K562 (cell line): Measurements from ENCODE around the gene PSAP. TPM values are rescaled to one million over a fixed set of nuclear protein-coding genes. Genes with fewer than 3 reads are reported as not detected.

Source experiments
- JUND ChIP-seq, 2 experiments: IDR thresholded peaks; 2 replicates in 1 of 2; 3 replicates in 1 of 2; pipeline ENCODE4 v1.6.1; 2011; ENCODE audit warnings: borderline replicate concordance in 2 of 2, low read depth in 2 of 2, low read length in 2 of 2, improper control_type of control experiment in 1 of 2, missing biosample characterization in 1 of 2, missing genetic modification characterization in 1 of 2, missing genetic modification reagents in 1 of 2
- MEIS2 ChIP-seq: fragments of 450-650 bp; IDR thresholded peaks from 2 replicates; pipeline ENCODE4 v1.6.1; 2014; ENCODE audit warnings: mild to moderate bottlenecking; ENCODE audit not compliant: partially characterized antibody
- POLR2B ChIP-seq: fragments of 450-650 bp; IDR thresholded peaks from 2 replicates; pipeline ENCODE4 v1.6.1; 2018; ENCODE audit warnings: low read depth; ENCODE audit not compliant: partially characterized antibody
- SLC30A9 ChIP-seq: fragments of 250-450 bp; sonication (Bioruptor Pico); IDR thresholded peaks from 2 replicates; pipeline ENCODE4 v1.8.0; 2022; ENCODE audit warnings: mild to moderate bottlenecking, moderate library complexity
- ZNF431 ChIP-seq: sonication (generic); formaldehyde crosslinking; IDR thresholded peaks from 2 replicates; pipeline ENCODE4 v1.8.0; 2022; ENCODE audit warnings: mild to moderate bottlenecking, missing genetic modification reagents
- polyA plus RNA-seq, 8 experiments: library from polyadenylated mRNA; depleted of rRNA in 4 of 8; stranded (reverse) in 5 of 8; unstranded in 3 of 8; fragments of >200 nt; fragmentation: Nextera tagmentation in 2 of 8; fragmentation: Illumina TruSeq in 1 of 8; extraction: Ambion mirVana in 2 of 8; extraction: Trizol in 1 of 8; gene quantifications; 2 replicates each; pipeline versions ENCODE4 v1.2.1 to v1.2.3, GENCODE V29; 2011 to 2014; ENCODE audit warnings: inconsistent platforms in 1 of 8, missing spikeins in 1 of 8
- total RNA-seq, 7 experiments: library from RNA; depleted of rRNA in 6 of 7; stranded (reverse); fragments of >200 nt in 6 of 7; fragmentation: Illumina TruSeq in 2 of 7; extraction: Trizol in 2 of 7; gene quantifications; 2 replicates each; pipeline versions ENCODE4 v1.2.1 to v1.2.3, GENCODE V29; 2011 to 2021; ENCODE audit warnings: low replicate concordance in 1 of 7
- TF ChIP-seq, protein P1 (sequence below), 2 experiments: fragments of 450-650 bp; IDR thresholded peaks; 2 replicates each; pipeline ENCODE4 v1.6.1; 2016; ENCODE audit warnings: mild to moderate bottlenecking in 2 of 2, borderline replicate concordance in 1 of 2, low read depth in 1 of 2, moderate library complexity in 1 of 2
- TF ChIP-seq, protein P2 (sequence below): sonication (generic); formaldehyde crosslinking; IDR thresholded peaks from 2 replicates; pipeline ENCODE4 v1.9.0; 2022; ENCODE audit warnings: mild to moderate bottlenecking, missing genetic modification reagents
- TF ChIP-seq, protein P3 (sequence below): fragments of 250-450 bp; sonication (Bioruptor Pico); IDR thresholded peaks from 2 replicates; pipeline ENCODE4 v1.4.0; 2020
- TF ChIP-seq, protein P4 (sequence below), 2 experiments: fragments of 250-450 bp in 1 of 2; fragments of 450-650 bp in 1 of 2; sonication (Bioruptor Pico) in 1 of 2; IDR thresholded peaks; 2 replicates each; pipeline versions ENCODE4 v1.6.1 to v1.8.0; 2016 to 2021; ENCODE audit warnings: mild to moderate bottlenecking in 2 of 2, moderate library complexity in 2 of 2, missing compliant biosample characterization in 1 of 2, missing genetic modification characterization in 1 of 2

The PSAP gene
- total and polyA plus RNA-seq, 9 of the 15 experiments (the other 6 are each of a cell fraction or from before 2014, with no cell fraction given), result 245 to 700 (median 429) TPM

DNA sequence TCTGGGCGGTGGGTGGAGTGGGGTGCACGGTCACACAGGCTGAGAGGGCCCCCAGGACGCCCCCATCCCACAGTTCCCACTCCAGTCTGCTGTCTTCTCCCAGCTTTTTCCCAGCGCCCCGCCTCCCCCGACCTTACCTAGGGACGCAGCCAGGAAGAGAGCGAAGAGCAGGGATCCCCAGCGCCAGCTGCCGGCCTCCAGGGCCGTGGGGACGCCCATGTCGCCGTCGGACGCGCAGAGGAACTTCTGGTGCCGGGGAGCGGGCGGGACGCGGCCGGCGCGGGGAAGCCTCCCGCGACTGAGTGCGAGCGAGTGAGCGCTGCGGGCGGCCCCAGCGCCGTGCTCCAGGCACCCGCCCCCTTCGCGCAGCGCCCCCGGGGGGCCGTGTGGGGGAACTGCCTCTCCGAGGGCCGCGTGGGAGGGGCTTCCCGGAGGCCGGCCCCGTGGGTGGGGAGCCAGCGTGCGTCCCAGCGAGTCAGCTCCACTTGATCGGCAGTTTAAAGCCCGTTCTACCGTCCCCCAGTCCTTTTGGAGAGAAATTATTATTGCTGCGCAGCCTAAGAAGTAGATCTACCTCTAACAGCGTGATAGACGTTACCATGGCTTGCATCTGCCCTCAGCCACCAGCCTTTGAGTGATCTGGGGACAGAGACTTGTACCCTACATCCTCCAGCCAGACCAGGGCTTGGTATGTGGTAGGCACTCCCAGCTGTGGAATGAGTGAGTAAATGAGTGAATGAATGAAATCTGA is 77.7 kb downstream of the PSAP start, which contains the start of gene VSIR (continued):
- TF ChIP-seq, protein P1, sequence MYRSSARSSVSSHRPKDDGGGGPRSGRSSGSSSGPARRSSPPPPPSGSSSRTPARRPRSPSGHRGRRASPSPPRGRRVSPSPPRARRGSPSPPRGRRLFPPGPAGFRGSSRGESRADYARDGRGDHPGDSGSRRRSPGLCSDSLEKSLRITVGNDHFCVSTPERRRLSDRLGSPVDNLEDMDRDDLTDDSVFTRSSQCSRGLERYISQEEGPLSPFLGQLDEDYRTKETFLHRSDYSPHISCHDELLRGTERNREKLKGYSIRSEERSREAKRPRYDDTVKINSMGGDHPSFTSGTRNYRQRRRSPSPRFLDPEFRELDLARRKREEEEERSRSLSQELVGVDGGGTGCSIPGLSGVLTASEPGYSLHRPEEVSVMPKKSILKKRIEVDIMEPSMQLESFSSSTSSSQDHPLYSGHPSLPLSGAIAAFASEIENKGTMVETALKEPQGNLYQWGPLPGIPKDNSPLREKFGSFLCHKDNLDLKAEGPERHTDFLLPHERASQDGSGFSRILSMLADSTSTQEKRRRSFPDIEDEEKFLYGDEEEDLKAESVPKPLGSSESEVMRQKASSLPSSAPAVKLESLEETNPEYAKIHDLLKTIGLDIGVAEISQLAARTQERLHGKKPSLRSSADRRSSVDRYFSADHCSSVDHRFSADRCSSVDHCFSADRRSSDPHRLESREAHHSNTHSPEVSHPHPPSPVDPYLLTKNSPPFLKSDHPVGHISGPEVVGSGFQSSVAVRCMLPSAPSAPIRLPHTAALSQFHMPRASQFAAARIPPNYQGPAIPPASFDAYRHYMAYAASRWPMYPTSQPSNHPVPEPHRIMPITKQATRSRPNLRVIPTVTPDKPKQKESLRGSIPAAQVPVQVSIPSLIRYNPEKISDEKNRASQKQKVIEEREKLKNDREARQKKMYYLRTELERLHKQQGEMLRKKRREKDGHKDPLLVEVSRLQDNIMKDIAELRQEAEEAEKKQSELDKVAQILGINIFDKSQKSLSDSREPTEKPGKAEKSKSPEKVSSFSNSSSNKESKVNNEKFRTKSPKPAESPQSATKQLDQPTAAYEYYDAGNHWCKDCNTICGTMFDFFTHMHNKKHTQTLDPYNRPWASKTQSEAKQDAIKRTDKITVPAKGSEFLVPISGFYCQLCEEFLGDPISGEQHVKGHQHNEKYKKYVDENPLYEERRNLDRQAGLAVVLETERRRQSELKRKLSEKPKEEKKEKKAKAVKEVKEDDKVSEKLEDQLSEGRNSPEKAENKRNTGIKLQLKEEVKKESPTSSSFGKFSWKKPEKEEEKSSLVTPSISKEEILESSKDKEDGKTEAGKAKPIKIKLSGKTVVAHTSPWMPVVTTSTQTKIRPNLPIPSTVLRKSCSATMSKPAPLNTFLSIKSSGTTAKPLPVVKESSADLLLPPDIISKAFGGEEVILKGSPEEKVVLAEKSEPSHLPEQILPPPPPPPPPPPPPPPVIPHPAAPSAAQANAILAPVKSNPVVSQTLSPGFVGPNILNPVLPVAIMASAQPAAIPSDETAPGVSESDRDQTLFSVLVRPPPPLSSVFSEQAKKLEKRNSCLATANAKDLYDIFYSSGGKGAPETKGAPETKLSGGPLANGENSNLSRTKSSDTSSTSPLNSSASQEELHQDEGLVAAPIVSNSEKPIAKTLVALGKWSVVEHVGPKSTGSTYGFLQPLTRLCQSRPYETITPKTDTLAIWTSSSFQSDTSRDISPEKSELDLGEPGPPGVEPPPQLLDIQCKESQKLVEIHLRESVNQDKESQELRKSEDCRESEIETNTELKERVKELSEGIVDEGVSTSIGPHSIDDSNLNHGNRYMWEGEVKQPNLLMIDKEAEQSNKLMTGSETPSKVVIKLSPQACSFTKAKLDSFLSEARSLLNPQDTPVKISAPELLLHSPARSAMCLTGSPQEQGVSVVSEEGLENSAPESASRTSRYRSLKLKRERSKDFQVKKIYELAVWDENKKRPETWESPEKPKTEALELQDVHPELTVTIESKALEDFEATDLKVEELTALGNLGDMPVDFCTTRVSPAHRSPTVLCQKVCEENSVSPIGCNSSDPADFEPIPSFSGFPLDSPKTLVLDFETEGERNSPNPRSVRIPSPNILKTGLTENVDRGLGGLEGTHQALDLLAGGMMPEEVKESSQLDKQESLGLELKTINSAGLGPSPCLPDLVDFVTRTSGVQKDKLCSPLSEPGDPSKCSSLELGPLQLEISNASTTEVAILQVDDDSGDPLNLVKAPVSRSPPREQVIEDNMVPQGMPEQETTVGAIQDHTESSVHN (IDR thresholded peaks at IDR 0.05; ENCODE audit: borderline replicate concordance in 1 of 2, low read depth in 1 of 2), result no peak
- TF ChIP-seq JUND (IDR thresholded peaks at IDR 0.05; ENCODE audit: borderline replicate concordance, low read depth, low read length), result peak; percentile 66
- TF ChIP-seq JUND (tag; IDR thresholded peaks at IDR 0.05; ENCODE audit: borderline replicate concordance, low read depth, low read length), result no peak; the same call in 2 of the 3 replicates
- peak; percentile 66 for TF ChIP-seq POLR2B
- TF ChIP-seq ZNF431 (CRISPR knock-in tag), result peak; percentile 44; the same call in 1 of the 2 replicates
- no peak for TF ChIP-seq SLC30A9
- TF ChIP-seq MEIS2, result peak; percentile 10
- TF ChIP-seq, protein P2, sequence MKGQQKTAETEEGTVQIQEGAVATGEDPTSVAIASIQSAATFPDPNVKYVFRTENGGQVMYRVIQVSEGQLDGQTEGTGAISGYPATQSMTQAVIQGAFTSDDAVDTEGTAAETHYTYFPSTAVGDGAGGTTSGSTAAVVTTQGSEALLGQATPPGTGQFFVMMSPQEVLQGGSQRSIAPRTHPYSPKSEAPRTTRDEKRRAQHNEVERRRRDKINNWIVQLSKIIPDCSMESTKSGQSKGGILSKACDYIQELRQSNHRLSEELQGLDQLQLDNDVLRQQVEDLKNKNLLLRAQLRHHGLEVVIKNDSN (CRISPR knock-in tag), result no peak; the same call in 1 of the 2 replicates
- TF ChIP-seq, protein P3, sequence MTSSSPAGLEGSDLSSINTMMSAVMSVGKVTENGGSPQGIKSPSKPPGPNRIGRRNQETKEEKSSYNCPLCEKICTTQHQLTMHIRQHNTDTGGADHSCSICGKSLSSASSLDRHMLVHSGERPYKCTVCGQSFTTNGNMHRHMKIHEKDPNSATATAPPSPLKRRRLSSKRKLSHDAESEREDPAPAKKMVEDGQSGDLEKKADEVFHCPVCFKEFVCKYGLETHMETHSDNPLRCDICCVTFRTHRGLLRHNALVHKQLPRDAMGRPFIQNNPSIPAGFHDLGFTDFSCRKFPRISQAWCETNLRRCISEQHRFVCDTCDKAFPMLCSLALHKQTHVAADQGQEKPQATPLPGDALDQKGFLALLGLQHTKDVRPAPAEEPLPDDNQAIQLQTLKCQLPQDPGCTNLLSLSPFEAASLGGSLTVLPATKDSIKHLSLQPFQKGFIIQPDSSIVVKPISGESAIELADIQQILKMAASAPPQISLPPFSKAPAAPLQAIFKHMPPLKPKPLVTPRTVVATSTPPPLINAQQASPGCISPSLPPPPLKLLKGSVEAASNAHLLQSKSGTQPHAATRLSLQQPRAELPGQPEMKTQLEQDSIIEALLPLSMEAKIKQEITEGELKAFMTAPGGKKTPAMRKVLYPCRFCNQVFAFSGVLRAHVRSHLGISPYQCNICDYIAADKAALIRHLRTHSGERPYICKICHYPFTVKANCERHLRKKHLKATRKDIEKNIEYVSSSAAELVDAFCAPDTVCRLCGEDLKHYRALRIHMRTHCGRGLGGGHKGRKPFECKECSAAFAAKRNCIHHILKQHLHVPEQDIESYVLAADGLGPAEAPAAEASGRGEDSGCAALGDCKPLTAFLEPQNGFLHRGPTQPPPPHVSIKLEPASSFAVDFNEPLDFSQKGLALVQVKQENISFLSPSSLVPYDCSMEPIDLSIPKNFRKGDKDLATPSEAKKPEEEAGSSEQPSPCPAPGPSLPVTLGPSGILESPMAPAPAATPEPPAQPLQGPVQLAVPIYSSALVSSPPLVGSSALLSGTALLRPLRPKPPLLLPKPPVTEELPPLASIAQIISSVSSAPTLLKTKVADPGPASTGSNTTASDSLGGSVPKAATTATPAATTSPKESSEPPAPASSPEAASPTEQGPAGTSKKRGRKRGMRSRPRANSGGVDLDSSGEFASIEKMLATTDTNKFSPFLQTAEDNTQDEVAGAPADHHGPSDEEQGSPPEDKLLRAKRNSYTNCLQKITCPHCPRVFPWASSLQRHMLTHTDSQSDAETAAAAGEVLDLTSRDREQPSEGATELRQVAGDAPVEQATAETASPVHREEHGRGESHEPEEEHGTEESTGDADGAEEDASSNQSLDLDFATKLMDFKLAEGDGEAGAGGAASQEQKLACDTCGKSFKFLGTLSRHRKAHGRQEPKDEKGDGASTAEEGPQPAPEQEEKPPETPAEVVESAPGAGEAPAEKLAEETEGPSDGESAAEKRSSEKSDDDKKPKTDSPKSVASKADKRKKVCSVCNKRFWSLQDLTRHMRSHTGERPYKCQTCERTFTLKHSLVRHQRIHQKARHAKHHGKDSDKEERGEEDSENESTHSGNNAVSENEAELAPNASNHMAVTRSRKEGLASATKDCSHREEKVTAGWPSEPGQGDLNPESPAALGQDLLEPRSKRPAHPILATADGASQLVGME, result peak; percentile 73; the same call in 1 of the 2 replicates
- TF ChIP-seq, protein P4, sequence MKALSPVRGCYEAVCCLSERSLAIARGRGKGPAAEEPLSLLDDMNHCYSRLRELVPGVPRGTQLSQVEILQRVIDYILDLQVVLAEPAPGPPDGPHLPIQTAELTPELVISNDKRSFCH (CRISPR knock-in tag; IDR thresholded peaks at IDR 0.05), result no peak
- TF ChIP-seq, protein P4 (tag; IDR thresholded peaks at IDR 0.05), result peak; percentile 78
